ENCODE data around the gene MAGI2. TPM values are rescaled to one million over a fixed set of nuclear protein-coding genes. Genes with fewer than 3 reads are reported as not detected.
A peak's percentile ranks its signal among the peaks of the same experiment; 100 is the strongest.

MAGI2 gene
- total and polyA plus RNA-seq, 2 experiments from 2014 or later, result 10.4 to 26.4 TPM

- TF ChIP-seq EZH2phosphoT487 (IDR thresholded peaks at IDR 0.05; ENCODE audit: unreplicated experiment) (no peak), POLR2AphosphoS5 (IDR thresholded peaks at IDR 0.05; ENCODE audit: low read depth) (no peak), STAT1 (IDR thresholded peaks at IDR 0.05; ENCODE audit: unreplicated experiment) (no peak), ZNF462 (CRISPR knock-in tag; IDR thresholded peaks at IDR 0.05) (no peak), ZNF331 (CRISPR knock-in tag; IDR thresholded peaks at IDR 0.05; ENCODE audit: low read depth) (no peak), CREB1 (CRISPR knock-in tag; IDR thresholded peaks at IDR 0.05; ENCODE audit: low read depth) (no peak), REST (IDR thresholded peaks at IDR 0.05; ENCODE audit: unreplicated experiment) (no peak), JUNB (IDR thresholded peaks at IDR 0.05; ENCODE audit: unreplicated experiment) (no peak), ETS1 (IDR thresholded peaks at IDR 0.05) (no peak), NANOG (IDR thresholded peaks at IDR 0.05; ENCODE audit: borderline replicate concordance) (no peak), ZNF114 (CRISPR knock-in tag; IDR thresholded peaks at IDR 0.05) (no peak), EZH2 (IDR thresholded peaks at IDR 0.05; ENCODE audit: low read depth, unreplicated experiment) (no peak), CTCF (conservative IDR thresholded peaks at IDR 0.05; ENCODE audit: low read depth in 2 of 2) (no peak)
Observed at GRCh38 chr7:78489476-78490240, 963.8 kb downstream of the MAGI2 start.

More at GRCh38 chr7:78489476-78490240, 963.8 kb downstream of the MAGI2 start:
- peak overlapping the region; percentile 63 for H3K4me2 ChIP-seq
- Mint-ChIP-seq H3K27ac (peak overlapping the region; percentile 97), H3K27me3 (ENCODE audit: insufficient read depth, low read depth, poor library complexity) (peaks cover 3% of the 10 kb centered on the region), H3K36me3 (ENCODE audit: low read depth) (peaks cover 17% of the 10 kb centered on the region; the same call in 2 of the 3 replicates), H3K4me1 (peaks cover 53% of the 10 kb centered on the region), H3K9me3 (no peaks in the 10 kb centered on the region), H3K4me3 (peak overlapping the region; percentile 47)
- H4K20me1 ChIP-seq (replicated peaks; ENCODE audit: insufficient read depth), result no peaks in the 10 kb centered on the region
- H3K79me2 ChIP-seq (replicated peaks; ENCODE audit: insufficient read depth), result no peaks in the 10 kb centered on the region
- H3K27me3 ChIP-seq (ENCODE audit: insufficient read depth), result no peaks in the 10 kb centered on the region
- no peak; the same call in 2 of the 3 replicates for ATAC-seq
- H3K36me3 ChIP-seq (ENCODE audit: insufficient read depth), result no peaks in the 10 kb centered on the region
- DNase-seq (ENCODE audit: low spot score), result no peak
- no peak overlapping the region for H2AFZ ChIP-seq
- H3K9me2 ChIP-seq (ENCODE audit: insufficient read depth), result no peaks in the 10 kb centered on the region
- peaks cover 31% of the 10 kb centered on the region for H3K4me1 ChIP-seq (ENCODE audit: insufficient read depth)
- H3K4me3 ChIP-seq, result peak overlapping the region; percentile 15; the same call in 1 of the 2 replicates
- H3K27ac ChIP-seq (ENCODE audit: low read depth), result peak overlapping the region; percentile 61
- no peaks in the 10 kb centered on the region for H3F3A ChIP-seq (replicated peaks; ENCODE audit: low read depth)
